Measurements from ENCODE around the gene CCDC69.

Gene CCDC69

DNA sequence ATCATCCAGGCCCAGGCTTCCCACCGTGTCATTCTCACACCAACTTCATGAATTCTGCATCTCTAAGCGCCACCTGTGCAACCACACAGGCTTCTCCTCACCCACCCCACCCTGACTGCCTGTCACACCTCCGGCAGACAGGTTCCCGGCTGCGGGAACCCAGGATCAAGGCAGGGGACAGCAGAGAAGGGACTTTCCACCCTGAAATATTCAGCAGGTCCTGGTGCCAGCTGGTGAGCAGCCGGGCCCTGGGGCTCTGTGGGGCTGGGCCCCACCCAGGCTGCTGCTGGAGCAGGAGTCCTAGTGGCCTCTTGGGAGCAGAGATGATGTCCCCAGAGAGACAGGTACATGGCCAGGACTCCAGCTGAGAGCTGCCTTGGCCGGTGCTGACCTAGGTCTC, 79.0 kb downstream of the CCDC69 start:
- no peak for DNase-seq (ENCODE audit: low read depth)
- H3K4me3 ChIP-seq (ENCODE audit: low read depth, low read length), result no peak overlapping the region
- TF ChIP-seq, protein P1, sequence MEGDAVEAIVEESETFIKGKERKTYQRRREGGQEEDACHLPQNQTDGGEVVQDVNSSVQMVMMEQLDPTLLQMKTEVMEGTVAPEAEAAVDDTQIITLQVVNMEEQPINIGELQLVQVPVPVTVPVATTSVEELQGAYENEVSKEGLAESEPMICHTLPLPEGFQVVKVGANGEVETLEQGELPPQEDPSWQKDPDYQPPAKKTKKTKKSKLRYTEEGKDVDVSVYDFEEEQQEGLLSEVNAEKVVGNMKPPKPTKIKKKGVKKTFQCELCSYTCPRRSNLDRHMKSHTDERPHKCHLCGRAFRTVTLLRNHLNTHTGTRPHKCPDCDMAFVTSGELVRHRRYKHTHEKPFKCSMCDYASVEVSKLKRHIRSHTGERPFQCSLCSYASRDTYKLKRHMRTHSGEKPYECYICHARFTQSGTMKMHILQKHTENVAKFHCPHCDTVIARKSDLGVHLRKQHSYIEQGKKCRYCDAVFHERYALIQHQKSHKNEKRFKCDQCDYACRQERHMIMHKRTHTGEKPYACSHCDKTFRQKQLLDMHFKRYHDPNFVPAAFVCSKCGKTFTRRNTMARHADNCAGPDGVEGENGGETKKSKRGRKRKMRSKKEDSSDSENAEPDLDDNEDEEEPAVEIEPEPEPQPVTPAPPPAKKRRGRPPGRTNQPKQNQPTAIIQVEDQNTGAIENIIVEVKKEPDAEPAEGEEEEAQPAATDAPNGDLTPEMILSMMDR (IDR thresholded peaks at IDR 0.05; ENCODE audit: control insufficient read depth, extremely low read depth, insufficient read depth), result no peak

DNA sequence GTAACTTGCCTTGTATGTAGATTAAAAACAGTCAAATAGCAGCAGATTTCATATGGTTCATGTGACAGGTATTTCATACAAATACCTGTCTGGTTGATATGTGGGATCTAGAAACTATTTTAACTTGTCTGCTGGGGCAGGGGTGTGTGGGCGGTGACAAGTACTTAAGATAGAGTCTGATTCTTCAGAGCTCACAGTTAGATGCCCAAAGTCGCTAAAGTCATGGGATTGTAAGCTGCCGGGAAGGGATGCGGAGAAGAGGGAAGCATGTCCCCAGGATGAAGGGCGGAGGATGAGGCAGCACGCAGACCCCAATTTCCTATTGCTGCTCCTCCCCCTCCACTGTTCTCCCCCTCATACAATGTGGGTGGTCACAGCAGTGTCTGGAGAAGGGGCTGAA, 79.6 kb downstream of the CCDC69 start:
- DNase-seq (ENCODE audit: low read depth), result no peak
- TF ChIP-seq, protein P1 (IDR thresholded peaks at IDR 0.05; ENCODE audit: control insufficient read depth, extremely low read depth, insufficient read depth), result no peak
- no peak overlapping the region for H3K4me3 ChIP-seq (ENCODE audit: low read depth, low read length)

DNA sequence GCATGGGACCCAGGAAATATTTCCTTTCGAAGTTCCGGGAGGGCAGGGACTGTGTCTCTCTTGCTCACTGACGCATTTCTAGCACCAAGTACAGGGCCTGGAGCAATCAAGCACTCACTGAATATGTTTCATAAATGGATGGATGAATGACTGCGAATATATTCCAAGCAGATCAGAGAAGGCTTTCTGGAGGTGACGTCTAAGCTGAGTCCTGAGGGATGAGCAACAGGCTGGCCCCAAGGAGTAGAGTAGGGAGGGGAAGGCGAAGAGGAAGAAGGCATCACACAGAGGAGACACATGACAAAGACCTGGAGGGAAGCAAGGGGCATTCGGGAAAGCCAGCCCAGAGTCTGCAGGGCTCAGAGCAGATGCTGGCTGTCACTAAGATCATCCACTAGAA, 80.2 kb downstream of the CCDC69 start:
- TF ChIP-seq, protein P1 (IDR thresholded peaks at IDR 0.05; ENCODE audit: control insufficient read depth, extremely low read depth, insufficient read depth), result no peak
- no peak overlapping the region for H3K4me3 ChIP-seq (ENCODE audit: low read depth, low read length)
- DNase-seq (ENCODE audit: low read depth), result no peak

- TF ChIP-seq, protein P1 (IDR thresholded peaks at IDR 0.05; ENCODE audit: control insufficient read depth, extremely low read depth, insufficient read depth), result no peak
- no peak overlapping the region for H3K4me3 ChIP-seq (ENCODE audit: low read depth, low read length)
- no peak for DNase-seq (ENCODE audit: low read depth)
Observed at GRCh38 chr5:151142933-151143332, 81.0 kb downstream of the CCDC69 start.

- TF ChIP-seq, protein P1 (IDR thresholded peaks at IDR 0.05; ENCODE audit: control insufficient read depth, extremely low read depth, insufficient read depth), result no peak
- H3K4me3 ChIP-seq (ENCODE audit: low read depth, low read length), result no peak overlapping the region
- DNase-seq (ENCODE audit: low read depth), result no peak
Observed at GRCh38 chr5:151141535-151141934, 82.4 kb downstream of the CCDC69 start.

DNA sequence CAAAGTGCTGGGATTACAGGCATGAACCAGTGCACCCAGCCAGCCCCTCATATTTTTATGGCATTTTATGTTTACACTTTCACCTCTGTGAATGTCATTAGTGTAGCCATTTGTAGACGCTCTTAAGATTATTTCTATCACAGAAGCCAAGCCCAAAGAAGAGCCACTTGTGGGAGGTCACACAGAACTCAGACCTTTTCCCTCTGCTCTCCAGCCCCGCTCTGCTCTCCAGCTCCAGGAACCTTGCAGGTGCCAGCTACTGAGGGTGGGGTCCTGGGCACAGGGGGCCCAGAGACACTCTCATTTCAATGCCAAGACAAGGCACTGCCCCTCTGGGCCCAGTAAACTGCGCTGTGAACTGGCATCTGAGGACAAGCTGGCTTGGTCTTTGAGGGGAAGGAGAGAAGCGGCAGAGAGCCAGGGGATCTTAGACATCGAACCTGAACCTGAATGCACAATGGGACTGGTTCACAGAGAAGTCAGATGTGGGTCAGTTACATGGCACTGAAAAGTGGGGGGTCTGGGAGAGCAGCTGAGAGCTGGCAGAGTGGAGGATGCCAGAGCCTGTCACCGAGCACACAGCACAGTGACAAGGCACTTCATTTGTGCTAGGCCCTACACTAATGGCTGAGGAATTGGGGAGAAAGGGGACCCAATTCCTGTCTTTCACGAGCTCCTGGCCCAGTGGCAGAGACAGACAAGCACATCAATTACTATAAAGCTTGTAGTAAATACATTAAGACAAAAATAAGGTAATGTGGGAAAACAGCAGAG, 83.0 kb downstream of the CCDC69 start:
- TF ChIP-seq, protein P1 (IDR thresholded peaks at IDR 0.05; ENCODE audit: control insufficient read depth, extremely low read depth, insufficient read depth), result no peak
- DNase-seq (ENCODE audit: low read depth), result no peak
- H3K4me3 ChIP-seq (ENCODE audit: low read depth, low read length), result no peak overlapping the region

DNA sequence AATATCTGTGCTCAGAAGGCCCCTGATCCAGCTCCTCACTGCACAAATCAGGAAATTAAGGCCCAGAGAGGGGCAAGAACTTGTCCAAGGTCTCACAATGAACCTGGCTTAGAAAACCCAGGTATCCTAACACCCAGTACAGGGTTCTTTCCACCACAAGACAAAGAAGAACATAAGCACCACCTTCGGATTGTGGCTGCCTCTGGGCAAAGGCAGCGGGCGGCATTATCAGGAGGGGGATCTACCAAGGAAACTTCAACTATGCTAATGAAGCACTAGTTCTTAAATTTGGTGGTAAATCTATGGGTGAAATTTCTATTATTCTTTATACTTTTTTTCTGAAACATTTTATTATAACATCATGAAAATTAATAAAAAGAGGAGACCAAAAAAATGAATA, 84.2 kb downstream of the CCDC69 start:
- no peak for DNase-seq (ENCODE audit: low read depth)
- TF ChIP-seq, protein P1 (IDR thresholded peaks at IDR 0.05; ENCODE audit: control insufficient read depth, extremely low read depth, insufficient read depth), result no peak
- H3K4me3 ChIP-seq (ENCODE audit: low read depth, low read length), result no peak overlapping the region
